K562 (cell line): Measurements from ENCODE around the gene CDCA5. TPM values are rescaled to one million over a fixed set of nuclear protein-coding genes. Genes with fewer than 3 reads are reported as not detected.

Source experiments
- CCNT2 ChIP-seq: IDR thresholded peaks from 2 replicates; pipeline ENCODE4 v1.6.1; 2011; ENCODE audit warnings: borderline replicate concordance, low read depth, mild to moderate bottlenecking, moderate library complexity, mixed read lengths, low read length; ENCODE audit not compliant: insufficient read length; ENCODE audit errors: extremely low read depth
- CSDE1 ChIP-seq, 2 experiments: fragments of 450-650 bp; IDR thresholded peaks; 2 replicates each; pipeline ENCODE4 v1.6.1; 2016; ENCODE audit warnings: mild to moderate bottlenecking in 1 of 2
- FIP1L1 ChIP-seq: fragments of 200-400 bp; formaldehyde crosslinking; IDR thresholded peaks from 2 replicates; pipeline ENCODE4 v1.6.1; 2018; ENCODE audit warnings: mild to moderate bottlenecking, low read depth, low read length; ENCODE audit not compliant: poor library complexity, severe bottlenecking
- LCOR ChIP-seq: sonication (generic); formaldehyde crosslinking; IDR thresholded peaks from 2 replicates; pipeline ENCODE4 v1.8.0; 2022; ENCODE audit warnings: mild to moderate bottlenecking, missing genetic modification reagents
- MCM3 ChIP-seq: fragments of 450-650 bp; IDR thresholded peaks from 2 replicates; pipeline ENCODE4 v1.6.1; 2016
- MCM5 ChIP-seq: fragments of 450-650 bp; IDR thresholded peaks from 2 replicates; pipeline ENCODE4 v1.6.1; 2016; ENCODE audit warnings: low read depth
- TARDBP ChIP-seq: fragments of 450-650 bp; IDR thresholded peaks from 2 replicates; pipeline ENCODE4 v1.6.1; 2016
- ZBED1 ChIP-seq: IDR thresholded peaks from 2 replicates; pipeline ENCODE4 v1.6.1; 2014
- ZBTB5 ChIP-seq: fragments of 450-650 bp; IDR thresholded peaks from 2 replicates; pipeline ENCODE4 v1.6.1; 2017; ENCODE audit warnings: antibody characterized with exemption
- polyA plus RNA-seq, 8 experiments: library from polyadenylated mRNA; depleted of rRNA in 4 of 8; stranded (reverse) in 5 of 8; unstranded in 3 of 8; fragments of >200 nt; fragmentation: Nextera tagmentation in 2 of 8; fragmentation: Illumina TruSeq in 1 of 8; extraction: Ambion mirVana in 2 of 8; extraction: Trizol in 1 of 8; gene quantifications; 2 replicates each; pipeline versions ENCODE4 v1.2.1 to v1.2.3, GENCODE V29; 2011 to 2014; ENCODE audit warnings: inconsistent platforms in 1 of 8, missing spikeins in 1 of 8
- total RNA-seq, 7 experiments: library from RNA; depleted of rRNA in 6 of 7; stranded (reverse); fragments of >200 nt in 6 of 7; fragmentation: Illumina TruSeq in 2 of 7; extraction: Trizol in 2 of 7; gene quantifications; 2 replicates each; pipeline versions ENCODE4 v1.2.1 to v1.2.3, GENCODE V29; 2011 to 2021; ENCODE audit warnings: low replicate concordance in 1 of 7
- TF ChIP-seq, protein P1 (sequence below): sonication (generic); formaldehyde crosslinking; IDR thresholded peaks from 2 replicates; pipeline ENCODE4 v1.8.0; 2023; ENCODE audit warnings: missing genetic modification reagents, mild to moderate bottlenecking, borderline replicate concordance
- TF ChIP-seq, protein P2 (sequence below): fragments of 250-450 bp; sonication (Bioruptor Pico); IDR thresholded peaks from 2 replicates; pipeline ENCODE4 v1.8.0; 2021; ENCODE audit warnings: moderate library complexity, mild to moderate bottlenecking, inconsistent platforms
- TF ChIP-seq, protein P3 (sequence below): fragments of 450-650 bp; IDR thresholded peaks from 2 replicates; pipeline ENCODE4 v1.7.1; 2018; ENCODE audit warnings: mild to moderate bottlenecking, low read depth; ENCODE audit not compliant: partially characterized antibody

The CDCA5 gene
- total and polyA plus RNA-seq, 9 of the 15 experiments (the other 6 are each of a cell fraction or from before 2014, with no cell fraction given), result 18.9 to 94.3 (median 64.6) TPM

- TF ChIP-seq, protein P1, sequence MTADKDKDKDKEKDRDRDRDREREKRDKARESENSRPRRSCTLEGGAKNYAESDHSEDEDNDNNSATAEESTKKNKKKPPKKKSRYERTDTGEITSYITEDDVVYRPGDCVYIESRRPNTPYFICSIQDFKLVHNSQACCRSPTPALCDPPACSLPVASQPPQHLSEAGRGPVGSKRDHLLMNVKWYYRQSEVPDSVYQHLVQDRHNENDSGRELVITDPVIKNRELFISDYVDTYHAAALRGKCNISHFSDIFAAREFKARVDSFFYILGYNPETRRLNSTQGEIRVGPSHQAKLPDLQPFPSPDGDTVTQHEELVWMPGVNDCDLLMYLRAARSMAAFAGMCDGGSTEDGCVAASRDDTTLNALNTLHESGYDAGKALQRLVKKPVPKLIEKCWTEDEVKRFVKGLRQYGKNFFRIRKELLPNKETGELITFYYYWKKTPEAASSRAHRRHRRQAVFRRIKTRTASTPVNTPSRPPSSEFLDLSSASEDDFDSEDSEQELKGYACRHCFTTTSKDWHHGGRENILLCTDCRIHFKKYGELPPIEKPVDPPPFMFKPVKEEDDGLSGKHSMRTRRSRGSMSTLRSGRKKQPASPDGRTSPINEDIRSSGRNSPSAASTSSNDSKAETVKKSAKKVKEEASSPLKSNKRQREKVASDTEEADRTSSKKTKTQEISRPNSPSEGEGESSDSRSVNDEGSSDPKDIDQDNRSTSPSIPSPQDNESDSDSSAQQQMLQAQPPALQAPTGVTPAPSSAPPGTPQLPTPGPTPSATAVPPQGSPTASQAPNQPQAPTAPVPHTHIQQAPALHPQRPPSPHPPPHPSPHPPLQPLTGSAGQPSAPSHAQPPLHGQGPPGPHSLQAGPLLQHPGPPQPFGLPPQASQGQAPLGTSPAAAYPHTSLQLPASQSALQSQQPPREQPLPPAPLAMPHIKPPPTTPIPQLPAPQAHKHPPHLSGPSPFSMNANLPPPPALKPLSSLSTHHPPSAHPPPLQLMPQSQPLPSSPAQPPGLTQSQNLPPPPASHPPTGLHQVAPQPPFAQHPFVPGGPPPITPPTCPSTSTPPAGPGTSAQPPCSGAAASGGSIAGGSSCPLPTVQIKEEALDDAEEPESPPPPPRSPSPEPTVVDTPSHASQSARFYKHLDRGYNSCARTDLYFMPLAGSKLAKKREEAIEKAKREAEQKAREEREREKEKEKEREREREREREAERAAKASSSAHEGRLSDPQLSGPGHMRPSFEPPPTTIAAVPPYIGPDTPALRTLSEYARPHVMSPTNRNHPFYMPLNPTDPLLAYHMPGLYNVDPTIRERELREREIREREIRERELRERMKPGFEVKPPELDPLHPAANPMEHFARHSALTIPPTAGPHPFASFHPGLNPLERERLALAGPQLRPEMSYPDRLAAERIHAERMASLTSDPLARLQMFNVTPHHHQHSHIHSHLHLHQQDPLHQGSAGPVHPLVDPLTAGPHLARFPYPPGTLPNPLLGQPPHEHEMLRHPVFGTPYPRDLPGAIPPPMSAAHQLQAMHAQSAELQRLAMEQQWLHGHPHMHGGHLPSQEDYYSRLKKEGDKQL (CRISPR knock-in tag), result no peak; the same call in 1 of the 2 replicates
- TF ChIP-seq TARDBP (no peak; the same call in 1 of the 2 replicates), LCOR (0 out of 2 replicates have a peak, but pooled peaks have one; percentile 2), ZBTB5 (no peak), CSDE1 (IDR thresholded peaks at IDR 0.05) (peak in 1 of 2 experiments; percentile 47; a peak in 1 of 4 replicates), CCNT2 (peak; percentile 28), ZBED1 (0 out of 2 replicates have a peak, but pooled peaks have one; percentile 35), MCM5 (no peak), MCM3 (no peak), FIP1L1 (peak; percentile 57)
- TF ChIP-seq, protein P2, sequence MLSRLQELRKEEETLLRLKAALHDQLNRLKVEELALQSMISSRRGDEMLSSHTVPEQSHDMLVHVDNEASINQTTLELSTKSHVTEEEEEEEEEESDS (CRISPR knock-in tag), result no peak
- TF ChIP-seq, protein P3, sequence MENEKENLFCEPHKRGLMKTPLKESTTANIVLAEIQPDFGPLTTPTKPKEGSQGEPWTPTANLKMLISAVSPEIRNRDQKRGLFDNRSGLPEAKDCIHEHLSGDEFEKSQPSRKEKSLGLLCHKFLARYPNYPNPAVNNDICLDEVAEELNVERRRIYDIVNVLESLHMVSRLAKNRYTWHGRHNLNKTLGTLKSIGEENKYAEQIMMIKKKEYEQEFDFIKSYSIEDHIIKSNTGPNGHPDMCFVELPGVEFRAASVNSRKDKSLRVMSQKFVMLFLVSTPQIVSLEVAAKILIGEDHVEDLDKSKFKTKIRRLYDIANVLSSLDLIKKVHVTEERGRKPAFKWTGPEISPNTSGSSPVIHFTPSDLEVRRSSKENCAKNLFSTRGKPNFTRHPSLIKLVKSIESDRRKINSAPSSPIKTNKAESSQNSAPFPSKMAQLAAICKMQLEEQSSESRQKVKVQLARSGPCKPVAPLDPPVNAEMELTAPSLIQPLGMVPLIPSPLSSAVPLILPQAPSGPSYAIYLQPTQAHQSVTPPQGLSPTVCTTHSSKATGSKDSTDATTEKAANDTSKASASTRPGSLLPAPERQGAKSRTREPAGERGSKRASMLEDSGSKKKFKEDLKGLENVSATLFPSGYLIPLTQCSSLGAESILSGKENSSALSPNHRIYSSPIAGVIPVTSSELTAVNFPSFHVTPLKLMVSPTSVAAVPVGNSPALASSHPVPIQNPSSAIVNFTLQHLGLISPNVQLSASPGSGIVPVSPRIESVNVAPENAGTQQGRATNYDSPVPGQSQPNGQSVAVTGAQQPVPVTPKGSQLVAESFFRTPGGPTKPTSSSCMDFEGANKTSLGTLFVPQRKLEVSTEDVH, result peak; percentile 78
These were observed 38.2 kb upstream of the CDCA5 start, which contains the start of the genes FAU and MRPL49 (continued) for GRCh38 chr11:65121865-65122696.
